GM23338 (cell line): ENCODE measurements around the gene DCUN1D2.

ENCODE experiments used
- CTCF ChIP-seq, 2 experiments: fragments of 200-600 bp in 1 of 2; sonication (generic) in 1 of 2; conservative IDR thresholded peaks; 2 replicates each; pipeline versions ENCODE4 v1.5.1 to v1.6.1; 2016 to 2017; ENCODE audit warnings: antibody characterized with exemption in 2 of 2, low read depth in 2 of 2, mild to moderate bottlenecking in 2 of 2, moderate library complexity in 1 of 2
- EZH2 ChIP-seq: fragments of 200-600 bp; sonication (generic); IDR thresholded peaks from one replicate; pipeline ENCODE4 v1.8.0; 2017; ENCODE audit warnings: antibody characterized with exemption, mild to moderate bottlenecking, low read depth; ENCODE audit not compliant: unreplicated experiment
- EZH2phosphoT487 ChIP-seq: fragments of 200-600 bp; sonication (generic); IDR thresholded peaks from one replicate; pipeline ENCODE4 v1.8.1; 2018; ENCODE audit warnings: antibody characterized with exemption; ENCODE audit not compliant: unreplicated experiment
- JUNB ChIP-seq: IDR thresholded peaks from one replicate; pipeline ENCODE4 v1.6.1; 2016; ENCODE audit warnings: antibody characterized with exemption; ENCODE audit not compliant: unreplicated experiment
- POLR2AphosphoS5 ChIP-seq: IDR thresholded peaks from 2 replicates; pipeline ENCODE4 v1.6.1; 2016; ENCODE audit warnings: antibody characterized with exemption, low read depth
- REST ChIP-seq: IDR thresholded peaks from one replicate; pipeline ENCODE4 v1.6.1; 2018; ENCODE audit warnings: antibody characterized with exemption; ENCODE audit not compliant: unreplicated experiment

GRCh38 chr13:113483504-113484293, 6.8 kb downstream of the DCUN1D2 start:
- no peak for TF ChIP-seq POLR2AphosphoS5
- TF ChIP-seq CTCF (conservative IDR thresholded peaks at IDR 0.05; ENCODE audit: low read depth in 2 of 2), result no peak
- TF ChIP-seq EZH2, result no peak
- no peak for TF ChIP-seq REST
- TF ChIP-seq JUNB, result no peak
- TF ChIP-seq EZH2phosphoT487, result no peak
